A549 (cell line): Measurements from ENCODE around the gene FRMD4A. TPM values are rescaled to one million over a fixed set of nuclear protein-coding genes. Genes with fewer than 3 reads are reported as not detected.

Source experiments
- ATAC-seq, 2 experiments: fragments of 200-7000 bp in 1 of 2; fragments of >200 bp in 1 of 2; cut with Nextera tagmentation in 1 of 2; cut with Tn5 transposase in 1 of 2; 3 replicates each; pipeline versions ENCODE4 v1.8.0 to v1.9.1; 2018 to 2020; ENCODE audit warnings: mild to moderate bottlenecking in 1 of 2, moderate library complexity in 1 of 2
- CTCF ChIA-PET: fragments of 300-600 bp; sonication (Branson Sonifier 250); formaldehyde crosslinking; extraction: SDS; loops from one replicate; lab custom pipeline; 2021; ENCODE audit warnings: antibody characterized with exemption, inconsistent platforms; lab: Yijun Ruan, JAX
- POLR2A ChIA-PET: fragments of 350-600 bp; formaldehyde crosslinking; extraction: SDS; loops from one replicate; lab custom pipeline; 2021; ENCODE audit warnings: antibody characterized with exemption, inconsistent platforms; lab: Yijun Ruan, JAX
- DNase-seq, 2 experiments: peaks; one replicate each; pipeline versions ENCODE4 v3.0.0 to v3.0.0-alpha.2; 2011 to 2016; ENCODE audit warnings: low read depth in 1 of 2, low spot score in 1 of 2
- FAIRE-seq: peaks from 2 replicates; lab custom pipeline; 2011; peaks lifted over from hg19 to GRCh38; lab: Jason Lieb, UNC
- H3K27ac ChIP-seq, 2 experiments: fragments of >200 bp; sonication (Bioruptor Twin); formaldehyde crosslinking; 3 replicates each; pipeline ENCODE4 v1.5.1; 2016 to 2017
- H3K4me1 ChIP-seq: fragments of >200 bp; sonication (Bioruptor Twin); formaldehyde crosslinking; 3 replicates; pipeline ENCODE4 v1.6.1; 2016
- H3K4me2 ChIP-seq: fragments of >200 bp; sonication (Bioruptor Twin); formaldehyde crosslinking; 3 replicates; pipeline ENCODE4 v1.6.1; 2016
- H3K4me3 ChIP-seq: fragments of >200 bp; sonication (Bioruptor Twin); formaldehyde crosslinking; 3 replicates; pipeline ENCODE4 v1.5.1; 2016
- H3K9me3 ChIP-seq: fragments of >200 bp; sonication (Bioruptor Twin); formaldehyde crosslinking; 3 replicates; pipeline ENCODE4 v1.6.1; 2016
- CBX2 ChIP-seq: fragments of 200-600 bp; sonication (generic); IDR thresholded peaks from 2 replicates; pipeline ENCODE4 v1.6.1; 2016; ENCODE audit warnings: low read depth, mild to moderate bottlenecking, borderline replicate concordance
- CBX8 ChIP-seq: fragments of 200-600 bp; sonication (generic); IDR thresholded peaks from 2 replicates; pipeline ENCODE4 v1.6.1; 2016
- CEBPB ChIP-seq, 2 experiments: fragments of >200 bp in 1 of 2; sonication (Bioruptor Twin) in 1 of 2; formaldehyde crosslinking in 1 of 2; IDR thresholded peaks; 2 replicates each; pipeline ENCODE4 v1.6.1; 2012 to 2016
- GATA3 ChIP-seq: IDR thresholded peaks from 2 replicates; pipeline ENCODE4 v1.6.1; 2012; ENCODE audit warnings: borderline replicate concordance
- HDAC2 ChIP-seq: fragments of 200-600 bp; sonication (generic); IDR thresholded peaks from 2 replicates; pipeline ENCODE4 v1.6.1; 2016
- HEYL ChIP-seq: fragments of 250-450 bp; sonication (Bioruptor Pico); IDR thresholded peaks from 2 replicates; pipeline ENCODE4 v1.8.0; 2021; ENCODE audit warnings: mild to moderate bottlenecking, moderate library complexity
- HMGXB4 ChIP-seq: fragments of 250-450 bp; sonication (Bioruptor Pico); IDR thresholded peaks from 2 replicates; pipeline ENCODE4 v1.5.0; 2021; ENCODE audit warnings: mild to moderate bottlenecking, moderate library complexity, borderline replicate concordance
- HOXB13 ChIP-seq: fragments of 250-450 bp; sonication (Bioruptor Pico); IDR thresholded peaks from 2 replicates; pipeline ENCODE4 v1.5.0; 2020; ENCODE audit warnings: low read depth, mild to moderate bottlenecking, moderate library complexity
- HOXB5 ChIP-seq: fragments of 250-450 bp; sonication (Bioruptor Pico); IDR thresholded peaks from 2 replicates; pipeline ENCODE4 v1.5.0; 2020; ENCODE audit warnings: mild to moderate bottlenecking, moderate library complexity
- JUNB ChIP-seq: fragments of >200 bp; sonication (Bioruptor Twin); formaldehyde crosslinking; IDR thresholded peaks from 2 replicates; pipeline ENCODE4 v1.6.1; 2016
- MAFK ChIP-seq: fragments of 450-650 bp; IDR thresholded peaks from 2 replicates; pipeline ENCODE4 v1.6.1; 2014; ENCODE audit not compliant: partially characterized antibody
- MAZ ChIP-seq: fragments of 150-350 bp; IDR thresholded peaks from 2 replicates; pipeline ENCODE4 v1.6.1; 2014; ENCODE audit warnings: antibody characterized with exemption, low read depth, low read length, borderline replicate concordance
- NFE2L2 ChIP-seq: fragments of 150-350 bp; conservative IDR thresholded peaks from 2 replicates; pipeline ENCODE4 v1.6.1; 2014; ENCODE audit warnings: low read length
- NPAS2 ChIP-seq: fragments of 250-450 bp; sonication (Bioruptor Pico); IDR thresholded peaks from 2 replicates; pipeline ENCODE4 v1.8.0; 2022; ENCODE audit warnings: mild to moderate bottlenecking, moderate library complexity, borderline replicate concordance
- RAD21 ChIP-seq, 2 experiments: fragments of >200 bp in 1 of 2; sonication (Bioruptor Twin) in 1 of 2; formaldehyde crosslinking in 1 of 2; IDR thresholded peaks in 1 of 2; conservative IDR thresholded peaks in 1 of 2; 2 replicates in 1 of 2; 3 replicates in 1 of 2; pipeline ENCODE4 v1.6.1; 2012 to 2018; ENCODE audit warnings: inconsistent platforms in 1 of 2
- RARB ChIP-seq: fragments of 250-450 bp; sonication (Bioruptor Pico); IDR thresholded peaks from 2 replicates; pipeline ENCODE4 v1.8.0; 2021; ENCODE audit warnings: mild to moderate bottlenecking, moderate library complexity
- REST ChIP-seq: fragments of 200-600 bp; sonication (generic); IDR thresholded peaks from 2 replicates; pipeline ENCODE4 v1.6.1; 2016; ENCODE audit warnings: antibody characterized with exemption, mild to moderate bottlenecking, moderate library complexity
- SMC3 ChIP-seq: fragments of >200 bp; sonication (Bioruptor Twin); formaldehyde crosslinking; IDR thresholded peaks from 3 replicates; pipeline ENCODE4 v1.6.1; 2018; ENCODE audit warnings: inconsistent platforms
- TFCP2L1 ChIP-seq: fragments of 250-450 bp; sonication (Bioruptor Pico); IDR thresholded peaks from 2 replicates; pipeline ENCODE4 v1.5.0; 2021; ENCODE audit warnings: mild to moderate bottlenecking
- TP53 ChIP-seq: fragments of 250-450 bp; sonication (Bioruptor Pico); IDR thresholded peaks from 2 replicates; pipeline ENCODE4 v1.5.0; 2021; ENCODE audit warnings: mild to moderate bottlenecking, moderate library complexity
- WGBS: methylation state at CpG from one replicate; pipeline ENCODE4 v1.1.6; 2017; ENCODE audit errors: missing lambda C conversion rate; 5-methylcytosine and 5-hydroxymethylcytosine counted together
- polyA plus RNA-seq, 4 experiments: library from polyadenylated mRNA; depleted of rRNA in 3 of 4; stranded (reverse); fragments of >200 nt; fragmentation: RNase III in 1 of 4; extraction: RNeasy Plus Mini Kit Qiagen cat#74134 plus additional on column Dnase treatment in 1 of 4; gene quantifications; 2 replicates in 3 of 4; 3 replicates in 1 of 4; pipeline ENCODE4 v1.2.3, GENCODE V29; 2011 to 2017
- TF ChIP-seq, protein P1 (sequence below): fragments of >200 bp; sonication (Bioruptor Twin); formaldehyde crosslinking; IDR thresholded peaks from 2 replicates; pipeline ENCODE4 v1.6.1; 2016
- TF ChIP-seq, protein P2 (sequence below): IDR thresholded peaks from 2 replicates; pipeline ENCODE4 v1.6.1; 2012
- TF ChIP-seq, protein P3 (sequence below): IDR thresholded peaks from 2 replicates; pipeline ENCODE4 v1.6.1; 2012; ENCODE audit warnings: low read depth, borderline replicate concordance
- TF ChIP-seq, protein P4 (sequence below): fragments of 450-650 bp; IDR thresholded peaks from 2 replicates; pipeline ENCODE4 v1.6.1; 2014; ENCODE audit warnings: antibody characterized with exemption

FRMD4A gene
- polyA plus RNA-seq, 2 of the 4 experiments (the other 2 are of a cell fraction), result 2.5 to 4.7 TPM

DNA sequence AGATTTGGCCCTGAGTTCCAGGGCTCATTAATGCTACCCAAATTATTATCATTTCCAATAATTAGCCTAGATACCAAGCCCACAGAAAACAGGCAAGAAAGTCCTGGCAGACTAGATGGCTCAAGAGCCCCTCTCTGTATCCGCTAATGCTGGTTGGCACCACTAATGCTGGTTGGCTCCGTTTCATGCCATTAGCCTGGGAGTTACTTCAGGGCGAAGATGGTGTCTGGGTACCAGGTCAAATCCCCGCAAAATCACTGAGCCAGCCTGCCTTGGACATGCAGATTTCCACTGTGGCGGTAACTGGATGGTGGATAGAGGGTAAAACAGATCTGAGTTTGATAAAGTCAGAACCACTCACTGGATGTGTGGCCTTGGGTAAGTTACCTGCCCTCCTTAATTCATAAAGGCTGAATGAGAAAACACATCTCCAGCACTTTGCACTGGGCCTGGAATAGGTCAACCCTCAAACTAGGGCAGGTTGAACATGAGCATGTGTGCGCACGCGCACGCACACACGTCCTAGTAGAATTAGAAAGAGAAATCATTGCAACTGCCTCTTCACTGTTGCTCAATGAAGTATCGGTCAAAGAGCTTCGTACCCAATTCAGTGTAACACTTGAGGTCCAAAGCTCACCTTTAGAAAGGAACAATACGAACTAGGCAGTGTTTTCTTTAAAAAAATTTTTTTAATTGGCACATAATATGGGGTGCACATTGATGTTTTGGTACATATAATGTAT lies 652.5 kb downstream of the FRMD4A start:
- 86% methylated on average over 13 of the region's 13 CpGs for WGBS
- Histone ChIP-seq H3K4me3 (no peak overlapping the region), H3K9me3 (no peaks in the 10 kb centered on the region), H3K27ac (no peak overlapping the region)
- ATAC-seq, result no peak
- ChIA-PET CTCF (interaction anchor here (0.5 to 2.6 kb wide), 2 partner anchors 18 to 39 kb away, joined by 6 to 12 read pairs; no protein-coding TSS in a partner anchor), POLR2A (no interaction called here)
- no peak for TF ChIP-seq NPAS2 (CRISPR knock-in tag)
- TF ChIP-seq, protein P1, sequence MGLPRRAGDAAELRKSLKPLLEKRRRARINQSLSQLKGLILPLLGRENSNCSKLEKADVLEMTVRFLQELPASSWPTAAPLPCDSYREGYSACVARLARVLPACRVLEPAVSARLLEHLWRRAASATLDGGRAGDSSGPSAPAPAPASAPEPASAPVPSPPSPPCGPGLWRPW, result no peak
- no peak for TF ChIP-seq MAZ
- no peak for TF ChIP-seq CBX2
- no peak for TF ChIP-seq HDAC2
- no peak for TF ChIP-seq HEYL (CRISPR knock-in tag)
- TF ChIP-seq, protein P2, sequence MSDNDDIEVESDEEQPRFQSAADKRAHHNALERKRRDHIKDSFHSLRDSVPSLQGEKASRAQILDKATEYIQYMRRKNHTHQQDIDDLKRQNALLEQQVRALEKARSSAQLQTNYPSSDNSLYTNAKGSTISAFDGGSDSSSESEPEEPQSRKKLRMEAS, result no peak
- no peak for TF ChIP-seq HOXB13 (CRISPR knock-in tag)
- no peak for TF ChIP-seq GATA3
- no peak for TF ChIP-seq NFE2L2
- TF ChIP-seq HOXB5 (CRISPR knock-in tag), result no peak
- TF ChIP-seq, protein P3, sequence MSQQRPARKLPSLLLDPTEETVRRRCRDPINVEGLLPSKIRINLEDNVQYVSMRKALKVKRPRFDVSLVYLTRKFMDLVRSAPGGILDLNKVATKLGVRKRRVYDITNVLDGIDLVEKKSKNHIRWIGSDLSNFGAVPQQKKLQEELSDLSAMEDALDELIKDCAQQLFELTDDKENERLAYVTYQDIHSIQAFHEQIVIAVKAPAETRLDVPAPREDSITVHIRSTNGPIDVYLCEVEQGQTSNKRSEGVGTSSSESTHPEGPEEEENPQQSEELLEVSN, result no peak
- TF ChIP-seq RARB (CRISPR knock-in tag), result no peak
- no peak for TF ChIP-seq CBX8
- TF ChIP-seq, protein P4, sequence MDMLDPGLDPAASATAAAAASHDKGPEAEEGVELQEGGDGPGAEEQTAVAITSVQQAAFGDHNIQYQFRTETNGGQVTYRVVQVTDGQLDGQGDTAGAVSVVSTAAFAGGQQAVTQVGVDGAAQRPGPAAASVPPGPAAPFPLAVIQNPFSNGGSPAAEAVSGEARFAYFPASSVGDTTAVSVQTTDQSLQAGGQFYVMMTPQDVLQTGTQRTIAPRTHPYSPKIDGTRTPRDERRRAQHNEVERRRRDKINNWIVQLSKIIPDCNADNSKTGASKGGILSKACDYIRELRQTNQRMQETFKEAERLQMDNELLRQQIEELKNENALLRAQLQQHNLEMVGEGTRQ, result no peak
- no peak for TF ChIP-seq RAD21 (conservative IDR thresholded peaks at IDR 0.05 in 1 of 2, IDR thresholded peaks at IDR 0.05 in 1 of 2)
- no peak for TF ChIP-seq JUNB
- TF ChIP-seq CEBPB (IDR thresholded peaks at IDR 0.05), result no peak
- TF ChIP-seq MAFK, result no peak
- TF ChIP-seq TFCP2L1 (CRISPR knock-in tag), result no peak
- TF ChIP-seq, all 56 proteins: peak for 0
- no peak for FAIRE-seq
- H3K4me2 ChIP-seq, result no peak overlapping the region
- no peaks in the 10 kb centered on the region for H3K4me1 ChIP-seq
- no peak for DNase-seq

GRCh38 chr10:13674645-13675588 lies 655.8 kb downstream of the FRMD4A start:
- TF ChIP-seq MAFK (peak; percentile 86), HMGXB4 (no peak), TP53 (CRISPR knock-in tag) (no peak), REST (no peak), SMC3 (no peak)
- no peak overlapping the region for H3K27ac ChIP-seq
- DNase-seq (no peak), ATAC-seq (no peak), FAIRE-seq (no peak)
- CTCF ChIA-PET, result no interaction called here
- H3K4me3 ChIP-seq, result no peak overlapping the region
- H3K4me2 ChIP-seq, result no peak overlapping the region
- 89% methylated on average over 20 of the region's 20 CpGs for WGBS
- no peaks in the 10 kb centered on the region for H3K9me3 ChIP-seq
- no peaks in the 10 kb centered on the region for H3K4me1 ChIP-seq
- POLR2A ChIA-PET, result no interaction called here
